ENCODE results near the gene BCL6. TPM values are rescaled to one million over a fixed set of nuclear protein-coding genes. Genes with fewer than 3 reads are reported as not detected.

BCL6 gene
- polyA plus RNA-seq, 1 donor (not counting 4 experiments of a cell fraction or from before 2014, with no cell fraction given): 7.7 TPM

DNA sequence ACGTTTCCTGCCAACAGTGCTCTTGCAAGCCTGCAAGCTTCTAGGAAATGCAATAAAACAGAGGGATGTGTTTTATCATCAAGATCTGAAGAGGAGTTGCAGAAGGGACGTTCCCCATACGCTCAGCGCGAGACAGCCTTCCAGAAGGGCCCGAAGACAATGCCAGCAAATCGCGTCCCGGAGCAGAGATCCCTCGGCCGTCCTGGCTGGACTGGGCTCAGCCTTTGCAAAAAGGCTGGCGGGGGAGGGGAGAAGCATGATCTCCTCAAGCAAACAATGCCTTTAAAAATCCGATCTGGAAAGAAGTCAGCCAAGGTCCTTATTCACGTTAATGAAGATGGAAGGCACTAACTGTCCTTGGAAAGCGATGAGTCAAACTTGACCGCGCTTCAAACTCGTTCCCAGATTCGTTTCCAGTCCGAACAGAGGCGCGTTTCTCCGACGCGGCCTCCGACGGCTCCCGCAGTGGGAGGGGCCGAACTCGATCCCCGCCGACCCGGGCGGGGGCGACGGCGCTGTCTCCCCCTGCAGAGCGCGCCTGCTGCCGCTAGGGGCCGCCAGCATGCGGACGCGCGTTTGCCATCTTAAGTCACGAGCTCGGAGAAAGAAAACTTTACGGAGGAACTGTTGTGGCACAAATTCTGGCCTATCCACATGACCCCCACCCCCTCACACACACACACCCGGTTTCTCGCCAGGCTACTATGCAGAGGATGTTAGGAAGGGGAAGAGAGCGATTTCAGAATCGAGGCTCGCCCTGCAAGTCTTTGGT lies 5.5 kb downstream of the BCL6 start:
- TF ChIP-seq EZH2 (IDR thresholded peaks at IDR 0.05; ENCODE audit: low read length): no peak
- TF ChIP-seq, protein P1, sequence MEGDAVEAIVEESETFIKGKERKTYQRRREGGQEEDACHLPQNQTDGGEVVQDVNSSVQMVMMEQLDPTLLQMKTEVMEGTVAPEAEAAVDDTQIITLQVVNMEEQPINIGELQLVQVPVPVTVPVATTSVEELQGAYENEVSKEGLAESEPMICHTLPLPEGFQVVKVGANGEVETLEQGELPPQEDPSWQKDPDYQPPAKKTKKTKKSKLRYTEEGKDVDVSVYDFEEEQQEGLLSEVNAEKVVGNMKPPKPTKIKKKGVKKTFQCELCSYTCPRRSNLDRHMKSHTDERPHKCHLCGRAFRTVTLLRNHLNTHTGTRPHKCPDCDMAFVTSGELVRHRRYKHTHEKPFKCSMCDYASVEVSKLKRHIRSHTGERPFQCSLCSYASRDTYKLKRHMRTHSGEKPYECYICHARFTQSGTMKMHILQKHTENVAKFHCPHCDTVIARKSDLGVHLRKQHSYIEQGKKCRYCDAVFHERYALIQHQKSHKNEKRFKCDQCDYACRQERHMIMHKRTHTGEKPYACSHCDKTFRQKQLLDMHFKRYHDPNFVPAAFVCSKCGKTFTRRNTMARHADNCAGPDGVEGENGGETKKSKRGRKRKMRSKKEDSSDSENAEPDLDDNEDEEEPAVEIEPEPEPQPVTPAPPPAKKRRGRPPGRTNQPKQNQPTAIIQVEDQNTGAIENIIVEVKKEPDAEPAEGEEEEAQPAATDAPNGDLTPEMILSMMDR (optimal IDR thresholded peaks at IDR 0.05 in 1 of 3, IDR thresholded peaks at IDR 0.05 in 1 of 3, conservative IDR thresholded peaks at IDR 0.05 in 1 of 3; ENCODE audit: extremely low read depth in 1 of 3, insufficient read depth in 2 of 3, low read length in 3 of 3): peak; percentile 89 to 96 (median 93)
- Histone ChIP-seq H2AFZ (ENCODE audit: control insufficient read depth, low read length) (peak overlapping the region; percentile 93), H4K20me1 (ENCODE audit: control insufficient read depth, extremely low read depth, insufficient read depth, low read length) (no peaks in the 10 kb centered on the region), H3K9ac (ENCODE audit: control insufficient read depth, extremely low read depth, insufficient read depth, low read length) (peak overlapping the region; percentile 81), H3K36me3 (ENCODE audit: control insufficient read depth in 2 of 2, extremely low read depth in 1 of 2, insufficient read depth in 2 of 2, low read length in 2 of 2) (no peaks in the 10 kb centered on the region), H3K4me3 (ENCODE audit: control insufficient read depth in 2 of 3, extremely low read depth in 1 of 3, insufficient read depth in 2 of 3, low read depth in 1 of 3, low read length in 3 of 3) (peak overlapping the region; percentile 8 to 100 (median 81)), H3K4me2 (ENCODE audit: control insufficient read depth, extremely low read depth, insufficient read depth, low read depth, low read length) (peak overlapping the region; percentile 95), H3K27ac (ENCODE audit: control insufficient read depth, insufficient read depth, low read length) (peak overlapping the region; percentile 89), H3K4me1 (ENCODE audit: control insufficient read depth, extremely low read depth, insufficient read depth, low read length) (peaks cover 62% of the 10 kb centered on the region), H3K79me2 (ENCODE audit: control insufficient read depth, insufficient read depth, low read length) (peaks cover 40% of the 10 kb centered on the region), H3K9me3 (ENCODE audit: control insufficient read depth, low read depth, low read length) (no peaks in the 10 kb centered on the region), H3K27me3 (ENCODE audit: control insufficient read depth, extremely low read depth, insufficient read depth, low read length) (no peaks in the 10 kb centered on the region), H3K9me1 (ENCODE audit: control insufficient read depth, extremely low read depth, insufficient read depth, low read length) (no peaks in the 10 kb centered on the region)
- dilution Hi-C loops (cut with MboI; ENCODE audit: extremely low pct_ligation_motif_present, low sequenced_read_pairs): loop anchor here (25.0 kb wide), 1 partner anchor 1198 kb away; no protein-coding TSS in a partner anchor
- DNase-seq (ENCODE audit: low read depth, low spot score) (no peak), FAIRE-seq (no peak)

DNA sequence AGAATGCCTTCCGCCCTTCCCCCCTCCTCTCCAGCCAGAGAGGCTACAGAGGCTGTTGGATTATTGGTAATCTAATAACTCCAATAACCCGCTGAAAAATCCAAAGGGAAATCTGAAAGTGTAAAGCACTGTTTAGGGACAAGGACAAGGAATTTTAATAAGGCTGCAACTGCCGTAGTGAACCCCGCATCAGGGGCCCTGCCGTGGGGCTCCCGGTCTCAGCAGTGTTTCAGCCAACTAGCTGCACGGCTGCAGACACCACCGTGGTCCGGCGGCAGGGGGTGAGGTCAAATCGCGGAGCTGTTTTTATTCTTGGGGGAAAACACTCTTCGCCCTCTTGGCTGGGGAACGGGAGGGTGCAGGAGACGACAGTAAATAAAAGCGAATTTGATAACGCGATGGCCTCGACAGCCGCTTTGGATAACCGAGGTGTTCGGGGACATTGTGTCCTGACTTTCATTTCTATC lies 6.1 kb downstream of the BCL6 start:
- Histone ChIP-seq H3K36me3 (ENCODE audit: control insufficient read depth in 2 of 2, extremely low read depth in 1 of 2, insufficient read depth in 2 of 2, low read length in 2 of 2) (peaks cover 0 to 3% of the 10 kb centered on the region in 2 experiments), H3K4me3 (ENCODE audit: control insufficient read depth in 2 of 3, extremely low read depth in 1 of 3, insufficient read depth in 2 of 3, low read depth in 1 of 3, low read length in 3 of 3) (peak overlapping the region in 2 of 3 experiments; percentile 81 to 100), H4K20me1 (ENCODE audit: control insufficient read depth, extremely low read depth, insufficient read depth, low read length) (no peaks in the 10 kb centered on the region), H3K27ac (ENCODE audit: control insufficient read depth, insufficient read depth, low read length) (peak overlapping the region; percentile 89), H3K4me1 (ENCODE audit: control insufficient read depth, extremely low read depth, insufficient read depth, low read length) (peaks cover 62% of the 10 kb centered on the region), H3K4me2 (ENCODE audit: control insufficient read depth, extremely low read depth, insufficient read depth, low read depth, low read length) (peak overlapping the region; percentile 95), H3K79me2 (ENCODE audit: control insufficient read depth, insufficient read depth, low read length) (peaks cover 34% of the 10 kb centered on the region), H3K9me3 (ENCODE audit: control insufficient read depth, low read depth, low read length) (no peaks in the 10 kb centered on the region), H3K9ac (ENCODE audit: control insufficient read depth, extremely low read depth, insufficient read depth, low read length) (peak overlapping the region; percentile 81), H2AFZ (ENCODE audit: control insufficient read depth, low read length) (peak overlapping the region; percentile 93), H3K9me1 (ENCODE audit: control insufficient read depth, extremely low read depth, insufficient read depth, low read length) (no peaks in the 10 kb centered on the region), H3K27me3 (ENCODE audit: control insufficient read depth, extremely low read depth, insufficient read depth, low read length) (no peaks in the 10 kb centered on the region)
- no peak for DNase-seq (ENCODE audit: low read depth, low spot score)
- TF ChIP-seq EZH2 (IDR thresholded peaks at IDR 0.05; ENCODE audit: low read length): no peak
- TF ChIP-seq, protein P1 (optimal IDR thresholded peaks at IDR 0.05 in 1 of 3, IDR thresholded peaks at IDR 0.05 in 1 of 3, conservative IDR thresholded peaks at IDR 0.05 in 1 of 3; ENCODE audit: extremely low read depth in 1 of 3, insufficient read depth in 2 of 3, low read length in 3 of 3): no peak
- no peak for FAIRE-seq
- dilution Hi-C loops (cut with MboI; ENCODE audit: extremely low pct_ligation_motif_present, low sequenced_read_pairs): loop anchor here (25.0 kb wide), 1 partner anchor 1198 kb away; no protein-coding TSS in a partner anchor
